Measurements from ENCODE around the gene BAZ2B. TPM values are rescaled to one million over a fixed set of nuclear protein-coding genes. Genes with fewer than 3 reads are reported as not detected.

BAZ2B gene
- total RNA-seq, 1 donor from 2014 or later: 37.4 TPM

- peaks cover 7% of the 10 kb centered on the region for H3K36me3 ChIP-seq (ENCODE audit: control insufficient read depth, insufficient read depth, low read length)
- FAIRE-seq (no peak), DNase-seq (ENCODE audit: low read depth) (no peak)
- no peaks in the 10 kb centered on the region for H3K27me3 ChIP-seq (ENCODE audit: control insufficient read depth, insufficient read depth, low read length)
- TF ChIP-seq CTCF (IDR thresholded peaks at IDR 0.05; ENCODE audit: insufficient read depth, low read length, severe bottlenecking): no peak
- no peak overlapping the region for H3K4me3 ChIP-seq (ENCODE audit: low read depth, low read length)
These were observed 183.7 kb downstream of the BAZ2B start for GRCh38 chr2:159432610-159433009.

DNA sequence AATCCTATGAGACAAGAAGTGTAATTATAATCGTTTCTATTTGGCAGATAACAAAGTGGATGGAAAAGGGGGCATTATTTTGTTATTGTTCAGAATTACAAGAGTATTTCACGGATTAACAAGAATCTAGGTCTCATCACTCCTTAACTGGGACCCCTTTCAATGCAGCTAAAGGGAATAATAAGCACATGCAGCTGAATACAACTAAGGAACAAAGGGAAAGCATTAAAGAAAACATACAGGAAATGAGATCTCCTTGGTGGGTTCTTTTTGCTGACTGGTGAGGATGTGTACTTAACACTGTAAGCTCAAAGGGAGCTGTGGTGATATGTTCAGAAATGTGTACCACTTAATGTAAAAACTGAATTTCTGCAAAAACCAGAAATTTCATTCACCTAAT, 189.3 kb downstream of the BAZ2B start:
- Histone ChIP-seq H3K27me3 (ENCODE audit: control insufficient read depth, insufficient read depth, low read length) (no peaks in the 10 kb centered on the region), H3K4me3 (ENCODE audit: low read depth, low read length) (no peak overlapping the region), H3K36me3 (ENCODE audit: control insufficient read depth, insufficient read depth, low read length) (peaks cover 4% of the 10 kb centered on the region)
- no peak for DNase-seq (ENCODE audit: low read depth)
- no peak for FAIRE-seq
- TF ChIP-seq CTCF (IDR thresholded peaks at IDR 0.05; ENCODE audit: insufficient read depth, low read length, severe bottlenecking): no peak

- FAIRE-seq: no peak
- H3K36me3 ChIP-seq (ENCODE audit: control insufficient read depth, insufficient read depth, low read length): no peaks in the 10 kb centered on the region
These were observed 196.9 kb downstream of the BAZ2B start for GRCh38 chr2:159419403-159419802.

GRCh38 chr2:159411460-159411859, 204.9 kb downstream of the BAZ2B start:
- H3K36me3 ChIP-seq (ENCODE audit: control insufficient read depth, insufficient read depth, low read length): peaks cover 4% of the 10 kb centered on the region
- H3K4me3 ChIP-seq (ENCODE audit: low read depth, low read length): no peak overlapping the region
- DNase-seq (ENCODE audit: low read depth): no peak
- no peaks in the 10 kb centered on the region for H3K27me3 ChIP-seq (ENCODE audit: control insufficient read depth, insufficient read depth, low read length)
- FAIRE-seq: no peak
- TF ChIP-seq CTCF (IDR thresholded peaks at IDR 0.05; ENCODE audit: insufficient read depth, low read length, severe bottlenecking): no peak

More at GRCh38 chr2:159419403-159419802, 196.9 kb downstream of the BAZ2B start:
- Histone ChIP-seq H3K27me3 (ENCODE audit: control insufficient read depth, insufficient read depth, low read length) (no peaks in the 10 kb centered on the region), H3K4me3 (ENCODE audit: low read depth, low read length) (no peak overlapping the region)
- DNase-seq (ENCODE audit: low read depth): no peak
- no peak for TF ChIP-seq CTCF (IDR thresholded peaks at IDR 0.05; ENCODE audit: insufficient read depth, low read length, severe bottlenecking)

DNA sequence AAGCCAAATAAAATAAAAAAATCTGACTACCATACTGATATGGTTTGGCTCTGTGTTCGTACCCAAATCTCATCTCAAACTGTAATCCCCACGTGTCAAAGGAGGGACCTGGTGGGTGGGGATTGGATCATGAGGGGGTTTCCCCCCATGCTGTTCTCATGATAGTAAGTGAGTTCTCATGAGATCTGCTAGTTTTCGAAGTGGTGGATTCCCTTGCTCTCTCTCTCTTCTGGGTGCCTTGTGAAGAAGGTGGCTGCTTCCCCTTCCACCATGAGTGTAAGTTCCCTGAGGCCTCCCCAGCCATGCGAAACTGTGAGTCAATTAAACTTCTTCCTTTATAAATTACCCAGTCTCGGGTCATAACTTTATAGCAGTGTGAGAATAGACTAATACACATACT, 206.1 kb downstream of the BAZ2B start:
- no peak overlapping the region for H3K4me3 ChIP-seq (ENCODE audit: low read depth, low read length)
- no peaks in the 10 kb centered on the region for H3K27me3 ChIP-seq (ENCODE audit: control insufficient read depth, insufficient read depth, low read length)
- no peak for TF ChIP-seq CTCF (IDR thresholded peaks at IDR 0.05; ENCODE audit: insufficient read depth, low read length, severe bottlenecking)
- no peak for FAIRE-seq
- H3K36me3 ChIP-seq (ENCODE audit: control insufficient read depth, insufficient read depth, low read length): peaks cover 4% of the 10 kb centered on the region
- no peak for DNase-seq (ENCODE audit: low read depth)

GRCh38 chr2:159409116-159409800, 207.1 kb downstream of the BAZ2B start:
- FAIRE-seq (no peak), DNase-seq (ENCODE audit: low read depth) (no peak)
- no peaks in the 10 kb centered on the region for H3K27me3 ChIP-seq (ENCODE audit: control insufficient read depth, insufficient read depth, low read length)
- no peak overlapping the region for H3K4me3 ChIP-seq (ENCODE audit: low read depth, low read length)
- peaks cover 4% of the 10 kb centered on the region for H3K36me3 ChIP-seq (ENCODE audit: control insufficient read depth, insufficient read depth, low read length)
- no peak for TF ChIP-seq CTCF (IDR thresholded peaks at IDR 0.05; ENCODE audit: insufficient read depth, low read length, severe bottlenecking)

Measured in bronchial epithelial cell (primary cell).